GM21390 (cell line): ENCODE data around the gene TBC1D24.
"Not testable (repeated sequence)": the region's sequence is repeated elsewhere in the genome, so short reads cannot be mapped to it uniquely, and the experiment has no call there.

Source experiments
- ATAC-seq: cut with Tn5 transposase; IDR thresholded peaks from one replicate; pipeline ENCODE4 v1.9.1; 2021; ENCODE audit not compliant: unreplicated experiment

The TBC1D24 gene

GRCh38 chr16:2554709-2555425 lies 79.9 kb downstream of the TBC1D24 start:
- not testable (repeated sequence) for ATAC-seq
